Peyer's patch (tissue), 4 donors: ENCODE data around the gene ACSS1. TPM values are rescaled to one million over a fixed set of nuclear protein-coding genes. Genes with fewer than 3 reads are reported as not detected.

Experiments
- DNase-seq, 3 donors: peaks; one replicate each; pipeline ENCODE4 v3.0.0-alpha.2; 2017 to 2019
- H3K27ac ChIP-seq, 4 donors: fragments of 200-600 bp; sonication (generic); one replicate each; pipeline ENCODE4 v1.5.1; 2016 to 2019
- H3K27me3 ChIP-seq, 2 donors: fragments of 200-600 bp; sonication (generic); one replicate each; pipeline ENCODE4 v1.5.1; 2019
- H3K36me3 ChIP-seq, 3 donors: fragments of 200-600 bp; sonication (generic); one replicate each; pipeline ENCODE4 v1.5.1; 2016 to 2019
- H3K4me1 ChIP-seq, 4 donors: fragments of 200-600 bp; sonication (generic); one replicate each; pipeline ENCODE4 v1.5.1; 2016 to 2019
- H3K4me3 ChIP-seq, 4 donors: fragments of 200-600 bp; sonication (generic); 1 replicate in 3 of 4; 2 replicates in 1 of 4; pipeline ENCODE4 v1.5.1; 2016 to 2019; ENCODE audit warnings: mild to moderate bottlenecking in 1 of 4
- H3K9me3 ChIP-seq, 4 donors: fragments of 200-600 bp; sonication (generic); one replicate each; pipeline ENCODE4 v1.5.1; 2016 to 2019; ENCODE audit warnings: mild to moderate bottlenecking in 1 of 4
- POLR2A ChIP-seq, 2 donors: fragments of 450-650 bp; IDR thresholded peaks; one replicate each; pipeline ENCODE4 v1.5.1; 2017; ENCODE audit warnings: antibody characterized with exemption in 2 of 2, mild to moderate bottlenecking in 2 of 2, moderate library complexity in 2 of 2
- total RNA-seq, 4 donors: library from RNA; depleted of rRNA; stranded (reverse); fragments of >200 nt; gene quantifications; one replicate each; pipeline ENCODE4 v1.1.0, GENCODE V29; 2016
- TF ChIP-seq, protein P1 (sequence below), 6 experiments: fragments of 450-650 bp in 4 of 6; fragments of 200-600 bp in 2 of 6; sonication (generic) in 1 of 6; IDR thresholded peaks; one replicate each; pipeline ENCODE4 v1.5.1; 2017 to 2019; ENCODE audit warnings: antibody characterized with exemption in 6 of 6, mild to moderate bottlenecking in 3 of 6, moderate library complexity in 1 of 6

The ACSS1 gene
- total RNA-seq, 4 donors from 2014 or later, result 49.5 to 160 (median 134) TPM

- peaks cover 0 to 33% (median 1%) of the 10 kb centered on the region in 4 donors for H3K4me1 ChIP-seq
- no peaks in the 10 kb centered on the region for H3K9me3 ChIP-seq
- H3K27ac ChIP-seq, result peak overlapping the region in 2 of 4 donors; percentile 62 to 64
- no peaks in the 10 kb centered on the region for H3K36me3 ChIP-seq
- no peaks in the 10 kb centered on the region for H3K27me3 ChIP-seq
- peak in 2 of 3 donors; percentile 6 to 57 for DNase-seq
- no peak overlapping the region for H3K4me3 ChIP-seq
- TF ChIP-seq POLR2A (IDR thresholded peaks at IDR 0.05), result no peak
- TF ChIP-seq, protein P1, sequence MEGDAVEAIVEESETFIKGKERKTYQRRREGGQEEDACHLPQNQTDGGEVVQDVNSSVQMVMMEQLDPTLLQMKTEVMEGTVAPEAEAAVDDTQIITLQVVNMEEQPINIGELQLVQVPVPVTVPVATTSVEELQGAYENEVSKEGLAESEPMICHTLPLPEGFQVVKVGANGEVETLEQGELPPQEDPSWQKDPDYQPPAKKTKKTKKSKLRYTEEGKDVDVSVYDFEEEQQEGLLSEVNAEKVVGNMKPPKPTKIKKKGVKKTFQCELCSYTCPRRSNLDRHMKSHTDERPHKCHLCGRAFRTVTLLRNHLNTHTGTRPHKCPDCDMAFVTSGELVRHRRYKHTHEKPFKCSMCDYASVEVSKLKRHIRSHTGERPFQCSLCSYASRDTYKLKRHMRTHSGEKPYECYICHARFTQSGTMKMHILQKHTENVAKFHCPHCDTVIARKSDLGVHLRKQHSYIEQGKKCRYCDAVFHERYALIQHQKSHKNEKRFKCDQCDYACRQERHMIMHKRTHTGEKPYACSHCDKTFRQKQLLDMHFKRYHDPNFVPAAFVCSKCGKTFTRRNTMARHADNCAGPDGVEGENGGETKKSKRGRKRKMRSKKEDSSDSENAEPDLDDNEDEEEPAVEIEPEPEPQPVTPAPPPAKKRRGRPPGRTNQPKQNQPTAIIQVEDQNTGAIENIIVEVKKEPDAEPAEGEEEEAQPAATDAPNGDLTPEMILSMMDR (IDR thresholded peaks at IDR 0.05), result no peak
Measured at GRCh38 chr20:24998631-24999445, 59.1 kb downstream of the ACSS1 start.

- peaks cover 0 to 40% (median 3%) of the 10 kb centered on the region in 4 donors for H3K4me1 ChIP-seq
- no peaks in the 10 kb centered on the region for H3K36me3 ChIP-seq
- TF ChIP-seq, protein P1 (IDR thresholded peaks at IDR 0.05), result no peak
- no peak for TF ChIP-seq POLR2A (IDR thresholded peaks at IDR 0.05)
- no peaks in the 10 kb centered on the region for H3K27me3 ChIP-seq
- peak overlapping the region in 2 of 4 donors; percentile 62 to 64 for H3K27ac ChIP-seq
- no peak for DNase-seq
- H3K4me3 ChIP-seq, result no peak overlapping the region
- no peaks in the 10 kb centered on the region for H3K9me3 ChIP-seq
Measured at GRCh38 chr20:24998121-24998520, 59.8 kb downstream of the ACSS1 start.

- Histone ChIP-seq H3K27me3 (no peaks in the 10 kb centered on the region), H3K27ac (peak overlapping the region in 2 of 4 donors; percentile 29 to 74), H3K36me3 (no peaks in the 10 kb centered on the region), H3K4me3 (no peak overlapping the region), H3K4me1 (peaks cover 0 to 44% (median 4%) of the 10 kb centered on the region in 4 donors), H3K9me3 (no peaks in the 10 kb centered on the region)
- TF ChIP-seq, protein P1 (IDR thresholded peaks at IDR 0.05), result peak in 2 of 6 experiments; percentile 4 to 17
- TF ChIP-seq POLR2A (IDR thresholded peaks at IDR 0.05), result no peak
- DNase-seq, result peak in 1 of 3 donors; percentile 53
Measured at GRCh38 chr20:24996449-24997377, 61.2 kb downstream of the ACSS1 start.

GRCh38 chr20:24995741-24996448 is 62.0 kb downstream of the ACSS1 start:
- no peak overlapping the region for H3K4me3 ChIP-seq
- no peak for DNase-seq
- peaks cover 0 to 52% (median 6%) of the 10 kb centered on the region in 4 donors for H3K4me1 ChIP-seq
- no peaks in the 10 kb centered on the region for H3K9me3 ChIP-seq
- TF ChIP-seq POLR2A (IDR thresholded peaks at IDR 0.05), result no peak
- TF ChIP-seq, protein P1 (IDR thresholded peaks at IDR 0.05), result no peak
- H3K36me3 ChIP-seq, result no peaks in the 10 kb centered on the region
- H3K27me3 ChIP-seq, result no peaks in the 10 kb centered on the region
- no peak overlapping the region for H3K27ac ChIP-seq
